ENCODE measurements around the gene INIP.

DNA sequence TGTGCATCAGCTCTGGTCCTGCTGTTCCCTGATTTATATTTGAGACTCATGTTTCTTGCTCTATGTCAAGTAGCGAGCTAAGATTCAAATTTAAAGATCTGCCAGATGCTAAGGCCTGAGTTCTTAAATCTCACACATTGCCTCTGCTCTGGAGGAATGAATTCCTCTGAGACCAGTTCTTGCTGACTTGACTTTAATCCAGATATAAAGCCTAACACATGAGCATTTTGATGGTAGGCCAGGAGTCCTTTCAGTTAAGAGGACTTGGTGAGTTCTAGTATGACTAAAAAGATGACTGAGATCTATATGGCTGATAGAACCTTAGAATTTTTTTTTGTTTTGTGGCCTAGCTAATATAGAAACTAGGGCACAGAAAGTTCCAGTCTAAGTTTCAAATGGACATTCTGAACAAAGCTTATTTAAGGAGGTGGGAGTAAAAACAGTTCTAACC lies 1.3 kb upstream of the INIP start:
- TF ChIP-seq, protein P1, sequence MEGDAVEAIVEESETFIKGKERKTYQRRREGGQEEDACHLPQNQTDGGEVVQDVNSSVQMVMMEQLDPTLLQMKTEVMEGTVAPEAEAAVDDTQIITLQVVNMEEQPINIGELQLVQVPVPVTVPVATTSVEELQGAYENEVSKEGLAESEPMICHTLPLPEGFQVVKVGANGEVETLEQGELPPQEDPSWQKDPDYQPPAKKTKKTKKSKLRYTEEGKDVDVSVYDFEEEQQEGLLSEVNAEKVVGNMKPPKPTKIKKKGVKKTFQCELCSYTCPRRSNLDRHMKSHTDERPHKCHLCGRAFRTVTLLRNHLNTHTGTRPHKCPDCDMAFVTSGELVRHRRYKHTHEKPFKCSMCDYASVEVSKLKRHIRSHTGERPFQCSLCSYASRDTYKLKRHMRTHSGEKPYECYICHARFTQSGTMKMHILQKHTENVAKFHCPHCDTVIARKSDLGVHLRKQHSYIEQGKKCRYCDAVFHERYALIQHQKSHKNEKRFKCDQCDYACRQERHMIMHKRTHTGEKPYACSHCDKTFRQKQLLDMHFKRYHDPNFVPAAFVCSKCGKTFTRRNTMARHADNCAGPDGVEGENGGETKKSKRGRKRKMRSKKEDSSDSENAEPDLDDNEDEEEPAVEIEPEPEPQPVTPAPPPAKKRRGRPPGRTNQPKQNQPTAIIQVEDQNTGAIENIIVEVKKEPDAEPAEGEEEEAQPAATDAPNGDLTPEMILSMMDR (IDR thresholded peaks at IDR 0.05 in 4 of 5, conservative IDR thresholded peaks at IDR 0.05 in 1 of 5): no peak
- TF ChIP-seq POLR2A (IDR thresholded peaks at IDR 0.05): no peak
